H1 (cell line): ENCODE results near the gene TOR1A. TPM values are rescaled to one million over a fixed set of nuclear protein-coding genes. Genes with fewer than 3 reads are reported as not detected.

ENCODE experiments used
- CHD1 ChIP-seq: IDR thresholded peaks from 2 replicates; pipeline ENCODE4 v1.6.1; 2012; ENCODE audit warnings: low read depth, low read length, improper control_type of control experiment
- CHD2 ChIP-seq: IDR thresholded peaks from 2 replicates; pipeline ENCODE4 v1.6.1; 2012; ENCODE audit warnings: low read length, improper control_type of control experiment
- CHD7 ChIP-seq: fragments of 300-600 bp; sonication (generic); IDR thresholded peaks from 2 replicates; pipeline ENCODE4 v1.7.1; 2012; ENCODE audit warnings: low read length, moderate library complexity, mild to moderate bottlenecking, inconsistent platforms; ENCODE audit not compliant: insufficient replicate concordance
- EZH2 ChIP-seq: fragments of 200-600 bp; sonication (generic); IDR thresholded peaks from 2 replicates; pipeline ENCODE4 v1.7.1; 2012; ENCODE audit warnings: low read depth, mild to moderate bottlenecking, moderate library complexity, low read length, inconsistent platforms; ENCODE audit not compliant: severe bottlenecking
- POLR2A ChIP-seq, 2 experiments: IDR thresholded peaks; 1 replicate in 1 of 2; 2 replicates in 1 of 2; pipeline ENCODE4 v1.6.1; 2011; ENCODE audit warnings: low read depth in 2 of 2, low read length in 2 of 2, mild to moderate bottlenecking in 2 of 2; ENCODE audit errors: control extremely low read depth in 1 of 2
- POLR2AphosphoS5 ChIP-seq: IDR thresholded peaks from 2 replicates; pipeline ENCODE4 v1.6.1; 2011; ENCODE audit warnings: low read depth, low read length
- SIX5 ChIP-seq: IDR thresholded peaks from 2 replicates; pipeline ENCODE4 v1.6.1; 2011; ENCODE audit warnings: mild to moderate bottlenecking, low read depth, low read length
- polyA plus RNA-seq, 7 experiments: library from polyadenylated mRNA; depleted of rRNA in 3 of 7; stranded (reverse) in 5 of 7; unstranded in 2 of 7; fragments of >200 nt in 5 of 7; fragments of 200-250 nt in 2 of 7; gene quantifications; 1 replicate in 5 of 7; 2 replicates in 1 of 7; 4 replicates in 1 of 7; pipeline versions ENCODE4 v1.2.1 to v1.2.3, GENCODE V29; 2011 to 2013; ENCODE audit warnings: missing spikeins in 2 of 7, mixed read lengths in 2 of 7
- total RNA-seq: library from RNA; stranded (reverse); fragmentation: NEBNext Ultra II Directional; extraction: Animal tissue kit (Norgen Biotek cat#: 25700); gene quantifications from 2 replicates; pipeline ENCODE4 v1.2.1, GENCODE V29; 2021
- TF ChIP-seq, protein P1 (sequence below): IDR thresholded peaks from 2 replicates; pipeline ENCODE4 v1.6.1; 2012; ENCODE audit warnings: inconsistent platforms

Gene TOR1A
- total and polyA plus RNA-seq, 2 of the 8 experiments (the other 6 are each of a cell fraction or from before 2014, with no cell fraction given), result 37.6 to 46.7 TPM

- TF ChIP-seq CHD7 (no peak), POLR2AphosphoS5 (no peak), CHD1 (no peak), CHD2 (no peak), EZH2 (no peak), SIX5 (no peak), POLR2A (IDR thresholded peaks at IDR 0.05; ENCODE audit: control extremely low read depth in 1 of 2, low read depth in 2 of 2, low read length in 2 of 2) (no peak)
- TF ChIP-seq, protein P1, sequence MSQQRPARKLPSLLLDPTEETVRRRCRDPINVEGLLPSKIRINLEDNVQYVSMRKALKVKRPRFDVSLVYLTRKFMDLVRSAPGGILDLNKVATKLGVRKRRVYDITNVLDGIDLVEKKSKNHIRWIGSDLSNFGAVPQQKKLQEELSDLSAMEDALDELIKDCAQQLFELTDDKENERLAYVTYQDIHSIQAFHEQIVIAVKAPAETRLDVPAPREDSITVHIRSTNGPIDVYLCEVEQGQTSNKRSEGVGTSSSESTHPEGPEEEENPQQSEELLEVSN, result no peak
These were observed 30.7 kb upstream of the TOR1A start (continued) for GRCh38 chr9:129854588-129855110.
